ENCODE results near the gene EFNB1.

Gene EFNB1

DNA sequence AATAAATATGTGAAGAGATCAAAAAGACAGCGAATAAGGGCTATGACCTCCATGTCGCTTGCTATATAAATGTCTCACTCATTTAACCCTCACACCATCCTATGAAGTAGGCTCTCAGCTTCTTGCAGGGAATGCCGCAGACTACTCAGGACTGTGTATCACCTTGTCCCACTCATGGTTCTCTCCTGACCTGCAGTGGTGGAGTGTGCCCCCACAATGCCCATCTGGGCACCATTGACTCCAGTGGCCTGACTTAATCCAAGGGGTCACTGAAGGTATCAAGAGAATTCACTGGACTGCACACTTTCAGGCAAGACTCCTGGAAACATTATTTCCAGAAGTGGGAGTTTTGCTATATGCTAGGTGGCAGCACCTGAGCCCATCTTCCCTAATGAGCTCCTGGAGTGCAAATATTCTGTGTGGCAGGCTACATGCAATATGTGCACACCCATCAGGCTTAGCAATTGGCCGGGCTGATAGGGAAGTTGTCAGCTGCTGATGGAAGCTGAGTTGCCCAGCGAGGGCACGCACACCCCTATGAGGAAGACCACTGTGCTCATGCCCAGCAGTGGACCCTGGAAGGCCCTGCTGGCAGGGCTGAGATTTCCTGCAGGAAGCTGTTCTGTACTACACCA lies 8.2 kb upstream of the EFNB1 start:
- Histone ChIP-seq H3K4me1 (ENCODE audit: control insufficient read depth, insufficient read depth, low read length) (no peaks in the 10 kb centered on the region), H3K9me3 (ENCODE audit: control insufficient read depth, insufficient read depth, low read length) (no peaks in the 10 kb centered on the region), H3K27me3 (ENCODE audit: control insufficient read depth, insufficient read depth, low read length) (peaks cover 36% of the 10 kb centered on the region), H3K9ac (ENCODE audit: low read depth, low read length) (no peak overlapping the region), H3K36me3 (ENCODE audit: control insufficient read depth, insufficient read depth, low read length) (no peaks in the 10 kb centered on the region), H3K4me3 (ENCODE audit: low read depth, low read length) (no peak overlapping the region)

- Histone ChIP-seq H3K27me3 (ENCODE audit: control insufficient read depth, insufficient read depth, low read length) (peaks cover 46% of the 10 kb centered on the region), H3K4me3 (ENCODE audit: low read depth, low read length) (no peak overlapping the region), H3K9me3 (ENCODE audit: control insufficient read depth, insufficient read depth, low read length) (no peaks in the 10 kb centered on the region), H3K4me1 (ENCODE audit: control insufficient read depth, insufficient read depth, low read length) (no peaks in the 10 kb centered on the region), H3K9ac (ENCODE audit: low read depth, low read length) (no peak overlapping the region), H3K36me3 (ENCODE audit: control insufficient read depth, insufficient read depth, low read length) (no peaks in the 10 kb centered on the region)
These were observed 7.2 kb upstream of the EFNB1 start for GRCh38 chrX:68821616-68822015.

- Histone ChIP-seq H3K4me1 (ENCODE audit: control insufficient read depth, insufficient read depth, low read length) (no peaks in the 10 kb centered on the region), H3K27me3 (ENCODE audit: control insufficient read depth, insufficient read depth, low read length) (peaks cover 57% of the 10 kb centered on the region), H3K36me3 (ENCODE audit: control insufficient read depth, insufficient read depth, low read length) (no peaks in the 10 kb centered on the region), H3K9ac (ENCODE audit: low read depth, low read length) (no peak overlapping the region), H3K4me3 (ENCODE audit: low read depth, low read length) (no peak overlapping the region), H3K9me3 (ENCODE audit: control insufficient read depth, insufficient read depth, low read length) (no peaks in the 10 kb centered on the region)
These were observed 6.0 kb upstream of the EFNB1 start for GRCh38 chrX:68822641-68823410.

DNA sequence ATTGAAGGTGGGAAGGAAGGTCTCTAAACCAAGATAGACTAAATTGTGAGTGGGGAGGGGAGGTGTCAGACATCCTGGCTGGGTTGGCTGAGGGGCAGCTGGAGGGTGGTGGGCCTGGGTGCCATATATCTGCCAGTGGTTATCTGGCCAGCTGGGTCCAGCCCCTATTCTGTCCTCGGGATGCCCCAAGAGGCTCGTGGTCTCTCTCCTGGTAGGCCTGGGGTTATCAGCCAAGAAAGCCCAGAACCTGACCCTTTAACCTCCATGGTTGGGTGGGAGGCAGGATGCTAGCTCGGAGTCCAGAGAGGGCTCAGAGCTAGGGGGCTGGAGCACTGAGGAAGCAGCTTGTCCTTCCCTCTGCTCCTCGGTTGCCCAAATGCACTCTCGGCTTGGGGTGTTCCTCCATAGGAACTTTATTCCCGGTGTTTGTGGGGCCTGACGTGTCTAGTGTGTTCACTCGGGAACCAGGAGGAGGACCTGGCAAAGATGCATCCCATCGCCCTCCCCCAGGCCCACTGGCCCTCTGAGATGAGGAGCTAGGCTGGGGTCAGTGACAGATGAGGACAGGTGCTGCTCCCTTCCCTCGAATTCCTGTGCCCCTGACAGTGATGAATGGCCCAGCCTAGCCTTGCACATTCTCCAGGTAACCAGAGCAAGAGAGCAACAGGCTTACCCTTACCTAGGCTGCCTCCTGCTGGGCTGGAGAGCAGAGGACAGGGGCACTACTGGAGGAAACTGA lies 5.2 kb upstream of the EFNB1 start:
- H3K9me3 ChIP-seq (ENCODE audit: control insufficient read depth, insufficient read depth, low read length): no peaks in the 10 kb centered on the region
- no peak overlapping the region for H3K9ac ChIP-seq (ENCODE audit: low read depth, low read length)
- H3K4me1 ChIP-seq (ENCODE audit: control insufficient read depth, insufficient read depth, low read length): no peaks in the 10 kb centered on the region
- no peak overlapping the region for H3K4me3 ChIP-seq (ENCODE audit: low read depth, low read length)
- H3K27me3 ChIP-seq (ENCODE audit: control insufficient read depth, insufficient read depth, low read length): peaks cover 57% of the 10 kb centered on the region
- no peaks in the 10 kb centered on the region for H3K36me3 ChIP-seq (ENCODE audit: control insufficient read depth, insufficient read depth, low read length)

DNA sequence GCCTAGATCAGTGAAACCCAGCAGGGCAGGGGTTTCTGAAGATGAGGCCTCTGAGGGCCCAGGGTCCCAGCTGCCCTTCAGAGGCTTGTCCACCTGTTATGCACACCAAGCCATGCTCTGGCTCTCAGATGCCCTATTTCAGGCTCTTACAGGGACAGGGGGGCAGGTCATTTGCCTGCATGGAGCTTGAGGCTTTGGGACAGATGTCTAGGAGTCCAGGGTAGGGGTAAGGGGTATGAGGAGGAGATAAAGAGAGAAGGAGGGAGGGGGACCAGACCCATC lies 4.7 kb upstream of the EFNB1 start:
- Histone ChIP-seq H3K4me1 (ENCODE audit: control insufficient read depth, insufficient read depth, low read length) (no peaks in the 10 kb centered on the region), H3K36me3 (ENCODE audit: control insufficient read depth, insufficient read depth, low read length) (no peaks in the 10 kb centered on the region), H3K4me3 (ENCODE audit: low read depth, low read length) (no peak overlapping the region), H3K9ac (ENCODE audit: low read depth, low read length) (no peak overlapping the region), H3K27me3 (ENCODE audit: control insufficient read depth, insufficient read depth, low read length) (peaks cover 57% of the 10 kb centered on the region), H3K9me3 (ENCODE audit: control insufficient read depth, insufficient read depth, low read length) (no peaks in the 10 kb centered on the region)

GRCh38 chrX:68824565-68825125 lies 4.2 kb upstream of the EFNB1 start:
- H3K27me3 ChIP-seq (ENCODE audit: control insufficient read depth, insufficient read depth, low read length): peaks cover 62% of the 10 kb centered on the region
- no peak overlapping the region for H3K9ac ChIP-seq (ENCODE audit: low read depth, low read length)
- H3K36me3 ChIP-seq (ENCODE audit: control insufficient read depth, insufficient read depth, low read length): no peaks in the 10 kb centered on the region
- no peaks in the 10 kb centered on the region for H3K9me3 ChIP-seq (ENCODE audit: control insufficient read depth, insufficient read depth, low read length)
- no peak overlapping the region for H3K4me3 ChIP-seq (ENCODE audit: low read depth, low read length)
- H3K4me1 ChIP-seq (ENCODE audit: control insufficient read depth, insufficient read depth, low read length): no peaks in the 10 kb centered on the region

DNA sequence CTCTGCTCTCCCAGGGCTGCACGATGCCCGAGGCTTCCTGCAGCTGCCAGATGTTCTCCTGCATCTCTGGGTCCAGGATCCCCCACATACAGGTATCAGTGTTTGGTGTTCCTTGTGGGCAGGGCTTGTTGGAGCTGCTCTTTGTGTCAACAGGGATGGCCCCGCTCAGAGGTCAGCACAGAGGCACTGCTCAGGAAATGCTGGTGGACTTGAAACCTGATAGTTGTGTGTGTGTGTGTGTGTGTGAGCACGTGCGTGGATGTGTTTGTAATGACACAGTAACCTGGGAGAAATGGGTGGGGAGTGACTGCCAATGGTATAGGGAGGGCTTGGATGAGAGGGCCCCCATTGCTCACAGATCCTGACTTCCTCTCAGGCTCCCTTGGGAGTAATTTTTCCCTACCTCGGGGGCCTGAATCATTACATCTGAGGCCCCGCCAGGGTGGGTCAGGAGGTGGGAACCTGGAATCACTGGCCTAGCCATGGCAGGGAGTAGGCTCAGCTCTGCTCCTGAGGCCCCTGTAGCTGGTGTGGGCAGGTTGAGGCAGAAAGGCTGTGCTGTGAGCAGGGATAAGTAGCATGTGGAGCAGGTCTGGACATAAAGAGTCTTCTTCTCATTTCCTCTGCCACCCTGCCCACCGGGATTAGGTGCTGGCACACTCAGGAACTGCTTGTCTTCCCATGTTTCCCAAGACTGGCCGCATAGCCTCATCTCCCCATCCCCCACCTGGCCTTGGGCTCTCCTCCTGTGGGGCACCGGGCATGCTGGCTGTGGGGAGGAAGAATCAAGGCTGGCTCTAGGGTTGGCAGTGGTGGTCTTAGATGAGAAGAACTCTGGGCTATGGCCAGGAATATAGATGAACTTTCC lies 2.5 kb upstream of the EFNB1 start:
- Histone ChIP-seq H3K4me1 (ENCODE audit: control insufficient read depth, insufficient read depth, low read length) (peaks cover 2% of the 10 kb centered on the region), H3K9me3 (ENCODE audit: control insufficient read depth, insufficient read depth, low read length) (no peaks in the 10 kb centered on the region), H3K27me3 (ENCODE audit: control insufficient read depth, insufficient read depth, low read length) (peaks cover 78% of the 10 kb centered on the region), H3K9ac (ENCODE audit: low read depth, low read length) (no peak overlapping the region), H3K36me3 (ENCODE audit: control insufficient read depth, insufficient read depth, low read length) (no peaks in the 10 kb centered on the region), H3K4me3 (ENCODE audit: low read depth, low read length) (no peak overlapping the region)

DNA sequence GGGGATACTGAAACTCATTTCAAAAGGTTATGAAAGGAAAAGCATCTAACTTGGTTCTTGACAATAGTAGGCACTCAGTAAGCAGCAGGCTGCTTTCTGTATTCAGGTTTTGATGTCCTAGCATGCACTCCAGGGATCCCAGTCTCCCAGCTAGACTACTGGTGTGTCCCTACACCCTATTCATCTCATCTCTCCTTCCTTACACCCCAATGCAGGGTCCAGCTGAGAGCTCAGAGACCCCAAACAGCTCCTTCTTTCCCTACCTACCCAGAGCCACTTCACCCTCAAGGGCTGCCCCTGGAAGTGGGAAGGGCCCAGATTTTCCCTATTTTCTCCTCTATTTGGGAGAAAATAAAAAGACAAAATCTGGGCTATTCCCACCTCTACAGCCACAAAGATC lies 1.6 kb upstream of the EFNB1 start:
- no peak overlapping the region for H3K4me3 ChIP-seq (ENCODE audit: low read depth, low read length)
- peaks cover 78% of the 10 kb centered on the region for H3K27me3 ChIP-seq (ENCODE audit: control insufficient read depth, insufficient read depth, low read length)
- H3K9me3 ChIP-seq (ENCODE audit: control insufficient read depth, insufficient read depth, low read length): no peaks in the 10 kb centered on the region
- H3K36me3 ChIP-seq (ENCODE audit: control insufficient read depth, insufficient read depth, low read length): no peaks in the 10 kb centered on the region
- H3K4me1 ChIP-seq (ENCODE audit: control insufficient read depth, insufficient read depth, low read length): peaks cover 5% of the 10 kb centered on the region
- H3K9ac ChIP-seq (ENCODE audit: low read depth, low read length): no peak overlapping the region

- Histone ChIP-seq H3K9me3 (ENCODE audit: control insufficient read depth, insufficient read depth, low read length) (no peaks in the 10 kb centered on the region), H3K4me3 (ENCODE audit: low read depth, low read length) (peak overlapping the region; percentile 52), H3K27me3 (ENCODE audit: control insufficient read depth, insufficient read depth, low read length) (peaks cover 80% of the 10 kb centered on the region), H3K4me1 (ENCODE audit: control insufficient read depth, insufficient read depth, low read length) (peaks cover 5% of the 10 kb centered on the region), H3K9ac (ENCODE audit: low read depth, low read length) (no peak overlapping the region), H3K36me3 (ENCODE audit: control insufficient read depth, insufficient read depth, low read length) (no peaks in the 10 kb centered on the region)
These were observed 785 bp upstream of the EFNB1 start for GRCh38 chrX:68827848-68828624.

DNA sequence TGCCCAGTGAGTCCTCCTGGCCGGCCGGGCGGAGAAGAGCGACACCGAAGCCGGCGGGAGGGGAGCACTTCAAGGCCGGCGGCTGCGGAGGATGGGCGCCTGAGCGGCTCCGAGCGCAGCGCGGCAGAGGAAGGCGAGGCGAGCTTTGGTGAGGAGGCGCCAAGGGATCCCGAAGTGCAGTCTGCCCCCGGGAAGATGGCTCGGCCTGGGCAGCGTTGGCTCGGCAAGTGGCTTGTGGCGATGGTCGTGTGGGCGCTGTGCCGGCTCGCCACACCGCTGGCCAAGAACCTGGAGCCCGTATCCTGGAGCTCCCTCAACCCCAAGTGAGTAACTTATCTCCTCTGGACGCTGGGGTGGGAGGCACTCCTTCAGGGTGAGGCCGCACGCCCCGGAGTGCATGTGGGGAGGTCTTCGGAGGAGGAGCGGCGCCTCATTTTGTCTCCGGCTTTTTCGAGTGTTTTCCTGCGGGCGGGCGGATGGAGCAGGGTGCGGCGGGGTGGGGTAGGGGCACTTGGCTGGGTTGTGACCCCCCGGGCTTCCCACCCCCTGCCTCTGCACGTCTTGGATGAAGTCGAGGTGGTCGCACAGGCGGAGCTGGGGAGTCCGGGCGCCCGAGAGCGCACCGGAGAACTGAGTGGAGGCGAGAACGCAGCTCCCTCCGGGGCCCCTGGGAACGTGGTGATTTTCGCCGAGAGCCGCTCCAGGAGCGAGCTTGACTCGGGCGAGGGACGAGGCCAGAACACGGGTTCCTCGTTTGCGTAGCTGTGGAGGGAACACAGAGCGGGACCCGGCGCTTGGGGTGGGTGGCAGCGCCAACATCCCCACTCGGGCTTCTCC lies 979 bp downstream of the EFNB1 start:
- Histone ChIP-seq H3K9me3 (ENCODE audit: control insufficient read depth, insufficient read depth, low read length) (peaks cover 3% of the 10 kb centered on the region), H3K27me3 (ENCODE audit: control insufficient read depth, insufficient read depth, low read length) (peaks cover 84% of the 10 kb centered on the region), H3K4me1 (ENCODE audit: control insufficient read depth, insufficient read depth, low read length) (peaks cover 5% of the 10 kb centered on the region), H3K36me3 (ENCODE audit: control insufficient read depth, insufficient read depth, low read length) (no peaks in the 10 kb centered on the region), H3K4me3 (ENCODE audit: low read depth, low read length) (peak overlapping the region; percentile 52), H3K9ac (ENCODE audit: low read depth, low read length) (no peak overlapping the region)
